WTC11 (cell line): ENCODE results near the gene STIMATE.

ENCODE experiments used
- CREB1 ChIP-seq: sonication (generic); formaldehyde crosslinking; IDR thresholded peaks from 2 replicates; pipeline ENCODE4 v1.8.0; 2023; ENCODE audit warnings: mild to moderate bottlenecking, missing genetic modification reagents
- CTCF ChIP-seq: fragments of 200-600 bp; IDR thresholded peaks from 2 replicates; pipeline ENCODE4 v1.8.0; 2022; ENCODE audit warnings: antibody characterized with exemption
- FOXP4 ChIP-seq: sonication (generic); formaldehyde crosslinking; IDR thresholded peaks from 2 replicates; pipeline ENCODE4 v1.8.0; 2022; ENCODE audit warnings: mild to moderate bottlenecking, missing genetic modification reagents
- NFYB ChIP-seq: sonication (generic); formaldehyde crosslinking; conservative IDR thresholded peaks from 2 replicates; pipeline ENCODE4 v1.8.0; 2022; ENCODE audit warnings: low read depth, missing genetic modification reagents
- NR3C1 ChIP-seq: sonication (generic); formaldehyde crosslinking; conservative IDR thresholded peaks from 2 replicates; pipeline ENCODE4 v1.8.1; 2023; ENCODE audit warnings: low read depth, mild to moderate bottlenecking, missing genetic modification reagents
- SP1 ChIP-seq: sonication (generic); formaldehyde crosslinking; conservative IDR thresholded peaks from 2 replicates; pipeline ENCODE4 v1.8.1; 2022; ENCODE audit warnings: missing genetic modification reagents
- ZNF121 ChIP-seq: sonication (generic); formaldehyde crosslinking; IDR thresholded peaks from 2 replicates; pipeline ENCODE4 v1.8.0; 2023; ENCODE audit warnings: missing genetic modification reagents
- ZSCAN18 ChIP-seq: fragments of 250-450 bp; sonication (Bioruptor Pico); IDR thresholded peaks from 2 replicates; pipeline ENCODE4 v2.1.2; 2022; ENCODE audit warnings: mild to moderate bottlenecking, moderate library complexity
- TF ChIP-seq, protein P1 (sequence below): sonication (generic); formaldehyde crosslinking; IDR thresholded peaks from 2 replicates; pipeline ENCODE4 v1.8.0; 2022; ENCODE audit warnings: mild to moderate bottlenecking, missing genetic modification reagents
- TF ChIP-seq, protein P2 (sequence below): sonication (generic); formaldehyde crosslinking; IDR thresholded peaks from 2 replicates; pipeline ENCODE4 v1.8.0; 2022; ENCODE audit warnings: mild to moderate bottlenecking, missing genetic modification reagents

DNA sequence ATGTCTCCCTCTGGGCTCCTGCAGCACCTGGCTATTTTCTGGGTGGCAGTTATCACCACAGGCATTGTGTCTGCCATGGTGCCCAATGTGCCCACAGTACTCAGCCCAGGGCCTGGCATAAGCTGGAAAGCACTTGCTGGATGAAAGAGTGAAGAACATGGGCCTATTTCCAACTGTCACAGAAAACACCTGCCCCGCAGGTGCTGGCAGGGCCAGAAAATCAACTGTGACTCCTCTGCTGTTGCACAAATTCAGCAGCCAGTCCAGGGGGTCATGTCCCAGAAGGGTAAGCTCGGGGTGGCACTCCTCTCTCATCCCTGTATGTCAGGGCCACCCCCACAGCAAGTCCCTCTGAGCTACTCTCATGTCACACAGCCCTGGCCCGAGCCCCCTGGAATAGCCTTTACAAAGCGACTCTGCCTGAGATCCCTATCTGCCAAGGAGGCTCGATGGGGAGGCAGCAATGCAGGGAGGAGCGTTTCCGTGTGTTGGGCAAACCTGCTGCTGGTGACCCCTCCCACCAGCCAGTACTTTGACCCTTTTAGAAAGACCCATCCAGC lies 85.8 kb downstream of the STIMATE start:
- no peak for TF ChIP-seq NR3C1 (CRISPR knock-in tag)
- no peak for TF ChIP-seq CTCF
- no peak for TF ChIP-seq ZSCAN18 (CRISPR knock-in tag)
- TF ChIP-seq SP1 (CRISPR knock-in tag): no peak
- no peak for TF ChIP-seq CREB1 (CRISPR knock-in tag)
- no peak for TF ChIP-seq FOXP4 (CRISPR knock-in tag)
- TF ChIP-seq, protein P1, sequence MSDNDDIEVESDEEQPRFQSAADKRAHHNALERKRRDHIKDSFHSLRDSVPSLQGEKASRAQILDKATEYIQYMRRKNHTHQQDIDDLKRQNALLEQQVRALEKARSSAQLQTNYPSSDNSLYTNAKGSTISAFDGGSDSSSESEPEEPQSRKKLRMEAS (CRISPR knock-in tag): no peak
- TF ChIP-seq ZNF121 (CRISPR knock-in tag): no peak
- no peak for TF ChIP-seq NFYB
- TF ChIP-seq, protein P2, sequence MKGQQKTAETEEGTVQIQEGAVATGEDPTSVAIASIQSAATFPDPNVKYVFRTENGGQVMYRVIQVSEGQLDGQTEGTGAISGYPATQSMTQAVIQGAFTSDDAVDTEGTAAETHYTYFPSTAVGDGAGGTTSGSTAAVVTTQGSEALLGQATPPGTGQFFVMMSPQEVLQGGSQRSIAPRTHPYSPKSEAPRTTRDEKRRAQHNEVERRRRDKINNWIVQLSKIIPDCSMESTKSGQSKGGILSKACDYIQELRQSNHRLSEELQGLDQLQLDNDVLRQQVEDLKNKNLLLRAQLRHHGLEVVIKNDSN: no peak
